Measurements from ENCODE around the gene PRPF4. TPM values are rescaled to one million over a fixed set of nuclear protein-coding genes. Genes with fewer than 3 reads are reported as not detected.
A peak's percentile ranks its signal among the peaks of the same experiment; 100 is the strongest.

PRPF4 gene
- total RNA-seq, 2 experiments from 2014 or later, result 27.4 to 39.9 TPM

GRCh38 chr9:113340011-113340699, 64.7 kb downstream of the PRPF4 start, which contains the start of gene WDR31:
Gene WDR31 (minus strand): TSS chr9:113340275. CDS start chr9:113332022, 8,253 bp downstream.
- peak within 1 kb of the TSS; percentile 96 for H2AFZ ChIP-seq (ENCODE audit: low read length)
- CTCF ChIA-PET (ENCODE audit: unreplicated experiment), result interaction anchor here (0.6 to 1.3 kb wide), 3 partner anchors 10 to 239 kb away, joined by 3 to 4 read pairs (median 3); no protein-coding TSS in a partner anchor
- TF ChIP-seq EZH2phosphoT487 (IDR thresholded peaks at IDR 0.05; ENCODE audit: borderline replicate concordance, low read depth, low read length) (no peak), CTCF (conservative IDR thresholded peaks at IDR 0.05; ENCODE audit: low read length) (no peak)
- peak within 1 kb of the TSS; percentile 63 for H3K4me2 ChIP-seq (ENCODE audit: low read length)
- H3K4me3 ChIP-seq (ENCODE audit: low read depth, low read length, poor library complexity, severe bottlenecking), result peak within 1 kb of the TSS; percentile 70
- POLR2A ChIA-PET, result interaction anchor here (0.6 to 2.4 kb wide), 16 partner anchors 9 to 648 kb away, joined by 3 to 31 read pairs (median 4); partner anchors contain the start of genes BSPRY, CDC26 and HDHD3
- no peaks in the 10 kb centered on the region for H3K36me3 ChIP-seq (ENCODE audit: insufficient read depth, low read length)
- no peaks in the 10 kb centered on the region for H3K79me2 ChIP-seq (ENCODE audit: insufficient read depth, low read depth, low read length)
- no peaks in the 10 kb centered on the region for H4K20me1 ChIP-seq (ENCODE audit: insufficient read depth, low read length)
- intact Hi-C loops (cut with micrococcal nuclease; ENCODE audit: unreplicated experiment), result loop anchor here (1.0 to 5.0 kb wide), 3 partner anchors 62 to 239 kb away; partner anchors contain the start of genes ALAD, CDC26 and PRPF4
- H3K9me2 ChIP-seq (ENCODE audit: insufficient read depth, low read length), result no peaks in the 10 kb centered on the region
- no TSS peak for BruUV-seq (replicated peaks)
- H3K4me1 ChIP-seq (ENCODE audit: insufficient read depth, low read length, poor library complexity, severe bottlenecking), result no peaks in the 10 kb centered on the region
- peak; percentile 71 for DNase-seq (ENCODE audit: low spot score)
- H3K9me3 ChIP-seq (ENCODE audit: low read length), result no peaks in the 10 kb centered on the region
- no peak within 1 kb of the TSS for H3K27ac ChIP-seq (ENCODE audit: low read depth, low read length, poor library complexity, severe bottlenecking)

DNA sequence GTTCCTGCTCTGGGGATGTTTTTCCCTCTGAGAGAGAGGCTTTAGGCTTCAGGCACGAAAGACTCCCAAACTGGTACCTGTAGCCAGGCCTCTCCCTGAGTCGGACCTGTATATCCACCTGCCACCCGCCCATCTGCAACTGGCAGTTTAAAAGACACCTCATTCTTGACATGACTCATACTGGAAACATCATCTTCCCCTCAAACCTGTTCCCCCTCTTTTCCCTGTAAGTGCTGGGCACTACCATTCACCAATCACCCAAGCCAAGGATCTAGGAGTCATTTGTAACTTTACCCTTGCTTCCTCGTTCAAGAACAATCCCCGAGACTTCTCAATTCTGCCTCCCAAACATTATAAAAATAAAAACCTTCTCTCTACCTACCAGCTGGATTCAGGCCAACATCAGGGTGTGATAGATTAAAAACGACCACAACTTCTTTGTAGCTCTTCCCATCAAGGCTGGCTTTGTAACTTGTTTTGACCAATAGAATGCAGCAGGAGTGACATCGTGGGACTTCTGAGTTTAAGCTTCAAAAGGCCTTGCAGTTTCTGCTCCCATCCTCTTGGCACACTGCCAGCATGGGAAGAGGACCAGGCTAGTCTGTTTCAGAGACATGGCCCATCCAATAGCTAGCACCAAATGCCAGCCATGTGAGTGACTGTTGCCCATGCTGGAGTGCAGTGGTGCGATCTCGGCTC, 66.4 kb downstream of the PRPF4 start:
- Histone ChIP-seq H3K36me3 (ENCODE audit: insufficient read depth, low read length) (no peaks in the 10 kb centered on the region), H3K9me2 (ENCODE audit: insufficient read depth, low read length) (no peaks in the 10 kb centered on the region), H2AFZ (ENCODE audit: low read length) (no peak overlapping the region), H3K4me2 (ENCODE audit: low read length) (no peak overlapping the region), H3K4me3 (ENCODE audit: low read depth, low read length, poor library complexity, severe bottlenecking) (no peak overlapping the region), H3K79me2 (ENCODE audit: insufficient read depth, low read depth, low read length) (no peaks in the 10 kb centered on the region), H3K27ac (ENCODE audit: low read depth, low read length, poor library complexity, severe bottlenecking) (no peak overlapping the region), H4K20me1 (ENCODE audit: insufficient read depth, low read length) (no peaks in the 10 kb centered on the region), H3K9me3 (ENCODE audit: low read length) (no peaks in the 10 kb centered on the region), H3K4me1 (ENCODE audit: insufficient read depth, low read length, poor library complexity, severe bottlenecking) (no peaks in the 10 kb centered on the region)
- TF ChIP-seq CTCF (conservative IDR thresholded peaks at IDR 0.05; ENCODE audit: low read length), result no peak
- no peak for TF ChIP-seq EZH2phosphoT487 (IDR thresholded peaks at IDR 0.05; ENCODE audit: borderline replicate concordance, low read depth, low read length)
- no peak for DNase-seq (ENCODE audit: low spot score)
- BruUV-seq (replicated peaks), result no TSS peak
- ChIA-PET CTCF (ENCODE audit: unreplicated experiment) (no interaction called here), POLR2A (no interaction called here)
- intact Hi-C loops (cut with micrococcal nuclease; ENCODE audit: unreplicated experiment), result loop anchor here (5.0 kb wide), 1 partner anchor 60 kb away; the partner anchor contains the start of gene ALAD

Other genes starting within 250 kb of the PRPF4 start
- 2.3 and 3.5 TPM in 2 replicates for gene ZFP37, start 218.9 kb upstream of the PRPF4 start, total RNA-seq (2014; rRNA removed; shearing (Covaris generic))
- gene ZFP37, start 218.9 kb upstream of the PRPF4 start, total RNA-seq (2022), result 1.3 and 1.6 TPM in 2 replicates
- 0.70 and 2.7 TPM in 2 replicates for gene SLC31A2, start 124.7 kb upstream of the PRPF4 start, total RNA-seq (2014; rRNA removed; shearing (Covaris generic))
- gene SLC31A2, start 124.7 kb upstream of the PRPF4 start, total RNA-seq (2022), result 1.3 and 2.2 TPM in 2 replicates
- gene FKBP15, start 54.4 kb upstream of the PRPF4 start, total RNA-seq (2014; rRNA removed; shearing (Covaris generic)), result 25.5 and 39.9 TPM in 2 replicates
- 47.3 and 58.0 TPM in 2 replicates for gene FKBP15, start 54.4 kb upstream of the PRPF4 start, total RNA-seq (2022)
- gene SLC31A1, start 54.1 kb upstream of the PRPF4 start, total RNA-seq (2014; rRNA removed; shearing (Covaris generic)), result 3.9 and 4.7 TPM in 2 replicates
- gene SLC31A1, start 54.1 kb upstream of the PRPF4 start, total RNA-seq (2022), result 12.4 and 16.7 TPM in 2 replicates
- gene CDC26, start 86 bp upstream of the PRPF4 start, total RNA-seq (2014; rRNA removed; shearing (Covaris generic)), result 29.9 and 42.5 TPM in 2 replicates
- 39.7 and 39.9 TPM in 2 replicates for gene CDC26, start 86 bp upstream of the PRPF4 start, total RNA-seq (2022)
- not detected in 2 replicates for gene RNF183, start 27.7 kb downstream of the PRPF4 start, total RNA-seq (2014; rRNA removed; shearing (Covaris generic))
- gene RNF183, start 27.7 kb downstream of the PRPF4 start, total RNA-seq (2022), result not detected in 2 replicates
- 0.19 and 0.54 TPM in 2 replicates for gene WDR31, start 64.6 kb downstream of the PRPF4 start, total RNA-seq (2014; rRNA removed; shearing (Covaris generic))
- 1.2 and 1.4 TPM in 2 replicates for gene WDR31, start 64.6 kb downstream of the PRPF4 start, total RNA-seq (2022)
- gene BSPRY, start 73.9 kb downstream of the PRPF4 start, total RNA-seq (2014; rRNA removed; shearing (Covaris generic)), result 0.54 and 1.3 TPM in 2 replicates
- 0.82 and 0.98 TPM in 2 replicates for gene BSPRY, start 73.9 kb downstream of the PRPF4 start, total RNA-seq (2022)
- 11.9 and 18.1 TPM in 2 replicates for gene HDHD3, start 101.3 kb downstream of the PRPF4 start, total RNA-seq (2014; rRNA removed; shearing (Covaris generic))
- 16.0 and 16.7 TPM in 2 replicates for gene HDHD3, start 101.3 kb downstream of the PRPF4 start, total RNA-seq (2022)
- gene ALAD, start 125.6 kb downstream of the PRPF4 start, total RNA-seq (2014; rRNA removed; shearing (Covaris generic)), result 14.3 and 19.8 TPM in 2 replicates
- 26.3 and 26.6 TPM in 2 replicates for gene ALAD, start 125.6 kb downstream of the PRPF4 start, total RNA-seq (2022)
- 108 and 132 TPM in 2 replicates for gene POLE3, start 135.0 kb downstream of the PRPF4 start, total RNA-seq (2014; rRNA removed; shearing (Covaris generic))
- 118 and 130 TPM in 2 replicates for gene POLE3, start 135.0 kb downstream of the PRPF4 start, total RNA-seq (2022)
- 1.8 and 3.0 TPM in 2 replicates for gene C9orf43, start 135.1 kb downstream of the PRPF4 start, total RNA-seq (2014; rRNA removed; shearing (Covaris generic))
- gene C9orf43, start 135.1 kb downstream of the PRPF4 start, total RNA-seq (2022), result 1.8 and 2.9 TPM in 2 replicates
- gene RGS3, start 188.1 kb downstream of the PRPF4 start, total RNA-seq (2014; rRNA removed; shearing (Covaris generic)), result 11.7 and 22.8 TPM in 2 replicates
- gene RGS3, start 188.1 kb downstream of the PRPF4 start, total RNA-seq (2022), result 22.5 and 32.9 TPM in 2 replicates

Measured in OCI-LY7 (cell line).